ENCODE results near the gene ZNF224.

The ZNF224 gene

GRCh38 chr19:44066305-44066704 lies 27.9 kb upstream of the ZNF224 start:
- H3K4me3 ChIP-seq (replicated peaks in 1 of 2; ENCODE audit: low read depth in 2 of 2, low read length in 2 of 2): no peak overlapping the region
- no peak for TF ChIP-seq CTCF (IDR thresholded peaks at IDR 0.05; ENCODE audit: low read depth, low read length)
- no peak for DNase-seq (ENCODE audit: low read depth in 2 of 2)

- no peak overlapping the region for H3K4me3 ChIP-seq (replicated peaks in 1 of 2; ENCODE audit: low read depth in 2 of 2, low read length in 2 of 2)
- DNase-seq (ENCODE audit: low read depth in 2 of 2): no peak
- TF ChIP-seq CTCF (IDR thresholded peaks at IDR 0.05; ENCODE audit: low read depth, low read length): no peak
Measured at GRCh38 chr19:44069415-44069814, 24.7 kb upstream of the ZNF224 start.

- no peak for TF ChIP-seq CTCF (IDR thresholded peaks at IDR 0.05; ENCODE audit: low read depth, low read length)
- DNase-seq (ENCODE audit: low read depth in 2 of 2): peak; percentile 89 to 90
- peak within 1 kb of the TSS; percentile 74 to 83 for H3K4me3 ChIP-seq (replicated peaks in 1 of 2; ENCODE audit: low read depth in 2 of 2, low read length in 2 of 2)
Measured at GRCh38 chr19:44071824-44072542, 22.2 kb upstream of the ZNF224 start, which contains the start of gene ZNF284. Gene ZNF284 (plus strand): TSS chr19:44072159. CDS start chr19:44076390, 4,231 bp downstream.

- peak; percentile 5 to 18 for DNase-seq (ENCODE audit: low read depth in 2 of 2)
- TF ChIP-seq CTCF (IDR thresholded peaks at IDR 0.05; ENCODE audit: low read depth, low read length): no peak
- H3K4me3 ChIP-seq (replicated peaks in 1 of 2; ENCODE audit: low read depth in 2 of 2, low read length in 2 of 2): peak overlapping the region; percentile 74 to 83
Measured at GRCh38 chr19:44072543-44073401, 21.4 kb upstream of the ZNF224 start.

- DNase-seq (ENCODE audit: low read depth in 2 of 2): no peak
- no peak for TF ChIP-seq CTCF (IDR thresholded peaks at IDR 0.05; ENCODE audit: low read depth, low read length)
- H3K4me3 ChIP-seq (replicated peaks in 1 of 2; ENCODE audit: low read depth in 2 of 2, low read length in 2 of 2): no peak overlapping the region
Measured at GRCh38 chr19:44076325-44076724, 17.8 kb upstream of the ZNF224 start.

GRCh38 chr19:44092108-44092507 lies 2.1 kb upstream of the ZNF224 start:
- no peak for DNase-seq (ENCODE audit: low read depth in 2 of 2)
- no peak overlapping the region for H3K4me3 ChIP-seq (replicated peaks in 1 of 2; ENCODE audit: low read depth in 2 of 2, low read length in 2 of 2)
- TF ChIP-seq CTCF (IDR thresholded peaks at IDR 0.05; ENCODE audit: low read depth, low read length): no peak

Measured in cardiac fibroblast (primary cell).